ENCODE data around the gene RAPGEF1.

RAPGEF1 gene

DNA sequence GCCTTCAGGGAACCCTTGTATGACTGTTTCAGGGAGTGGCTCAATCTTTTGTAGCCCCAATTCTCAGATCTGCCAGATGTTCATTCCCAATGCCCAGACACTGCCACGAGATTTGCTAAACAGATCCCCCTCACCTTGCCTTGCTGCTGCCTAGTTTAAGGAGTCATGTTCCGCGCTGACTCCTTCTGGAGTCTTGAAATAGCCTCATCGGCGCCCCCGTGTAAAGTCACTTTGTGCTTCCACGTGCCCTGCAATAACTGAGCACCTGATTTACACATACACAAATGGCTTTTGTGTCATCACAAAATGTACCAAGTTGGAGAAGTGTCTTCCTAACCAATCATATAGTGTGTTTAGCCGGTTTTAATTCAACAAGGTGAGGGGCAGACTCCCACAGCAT is 132.3 kb downstream of the RAPGEF1 start:
- no peak for TF ChIP-seq JUND (IDR thresholded peaks at IDR 0.05; ENCODE audit: low read depth)
- no peak for DNase-seq (ENCODE audit: low read depth in 1 of 2, low spot score in 1 of 2)

DNA sequence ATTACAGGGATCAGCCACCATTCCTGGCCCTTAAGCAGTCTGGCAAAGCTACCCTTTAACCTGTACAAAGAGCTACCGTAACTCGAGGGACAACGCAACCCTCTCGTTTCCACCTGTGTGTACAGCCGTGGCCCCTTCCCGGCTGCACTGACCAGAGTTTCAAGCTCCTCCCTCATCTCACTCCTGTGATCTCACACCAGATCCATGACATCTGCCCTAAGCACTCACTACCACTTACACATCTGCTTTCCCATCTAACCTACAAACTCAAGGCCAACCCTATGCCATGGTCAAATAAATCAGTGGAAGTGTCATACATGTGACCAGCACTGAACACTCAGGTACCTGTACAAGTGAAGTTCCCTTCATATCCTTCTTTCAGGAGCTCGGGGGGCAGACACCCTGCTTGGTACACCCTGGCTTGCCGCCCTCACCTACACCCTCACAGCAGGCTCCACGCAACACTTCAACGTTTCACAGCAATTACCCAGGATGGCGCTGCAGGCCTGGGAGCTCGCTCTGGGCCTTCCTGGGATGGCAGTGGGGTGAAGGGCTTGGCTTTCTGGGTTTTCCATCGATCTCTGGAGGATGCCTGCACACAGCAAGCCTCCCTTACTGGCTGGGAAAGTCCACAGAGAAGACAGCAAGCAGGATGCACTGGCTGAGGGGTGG is 132.8 kb downstream of the RAPGEF1 start:
- in situ Hi-C loops (cut with HindIII; ENCODE audit: low pct_unique_long_range_greater_than_20kb, low sequenced_read_pairs) = no loop called here
- no peak for DNase-seq (ENCODE audit: low read depth in 1 of 2, low spot score in 1 of 2)
- TF ChIP-seq JUND (IDR thresholded peaks at IDR 0.05; ENCODE audit: low read depth) = no peak

More for the DNA sequence above, 132.3 kb downstream of the RAPGEF1 start:
- in situ Hi-C loops (cut with HindIII; ENCODE audit: low pct_unique_long_range_greater_than_20kb, low sequenced_read_pairs) = no loop called here

- no peak for DNase-seq (ENCODE audit: low read depth in 1 of 2, low spot score in 1 of 2)
- in situ Hi-C loops (cut with HindIII; ENCODE audit: low pct_unique_long_range_greater_than_20kb, low sequenced_read_pairs) = no loop called here
- no peak for TF ChIP-seq JUND (IDR thresholded peaks at IDR 0.05; ENCODE audit: low read depth)
Measured at GRCh38 chr9:131605770-131606590, 133.9 kb downstream of the RAPGEF1 start.

DNA sequence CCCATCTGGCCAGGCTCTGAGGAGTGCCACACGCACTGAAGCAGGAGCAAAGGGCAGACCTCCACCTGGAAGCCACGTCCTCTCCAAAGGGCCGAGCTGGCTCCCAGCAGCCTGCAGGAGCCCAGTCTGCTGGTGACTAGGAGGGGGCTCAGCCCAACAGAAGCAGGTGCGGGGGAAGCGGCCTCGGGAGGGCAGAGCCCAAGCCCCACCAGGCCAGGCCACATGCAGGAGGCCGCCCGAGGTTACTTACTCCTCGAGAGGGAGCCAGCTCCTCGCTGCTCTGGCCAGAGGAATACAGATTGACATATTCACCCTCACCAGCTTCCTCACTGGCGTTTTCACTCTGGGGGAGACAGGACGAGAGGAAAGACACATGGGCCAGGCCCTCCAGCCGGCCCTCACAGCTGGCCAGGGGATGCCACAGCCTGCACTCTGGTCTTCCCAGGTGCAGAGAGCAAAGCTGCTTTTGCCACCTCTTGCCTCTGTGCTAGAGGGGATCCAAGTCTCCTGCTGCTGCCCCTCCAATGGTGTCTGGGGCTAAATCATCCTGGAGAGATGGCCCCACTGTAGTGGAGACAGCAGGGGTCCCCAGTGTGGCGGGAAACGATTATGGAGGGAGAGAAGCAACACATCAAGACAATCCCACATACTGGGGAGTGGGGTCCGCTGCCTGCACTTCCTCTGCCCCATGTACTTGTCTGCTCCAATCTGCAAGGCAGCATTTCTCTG is 136.0 kb downstream of the RAPGEF1 start:
- no peak for DNase-seq (ENCODE audit: low read depth in 1 of 2, low spot score in 1 of 2)
- in situ Hi-C loops (cut with HindIII; ENCODE audit: low pct_unique_long_range_greater_than_20kb, low sequenced_read_pairs) = no loop called here
- TF ChIP-seq JUND (IDR thresholded peaks at IDR 0.05; ENCODE audit: low read depth) = no peak

GRCh38 chr9:131603199-131603598 is 136.7 kb downstream of the RAPGEF1 start:
- DNase-seq (ENCODE audit: low read depth in 1 of 2, low spot score in 1 of 2) = no peak
- in situ Hi-C loops (cut with HindIII; ENCODE audit: low pct_unique_long_range_greater_than_20kb, low sequenced_read_pairs) = no loop called here
- no peak for TF ChIP-seq JUND (IDR thresholded peaks at IDR 0.05; ENCODE audit: low read depth)

GRCh38 chr9:131601683-131602181 is 138.1 kb downstream of the RAPGEF1 start:
- TF ChIP-seq JUND (IDR thresholded peaks at IDR 0.05; ENCODE audit: low read depth) = no peak
- no peak for DNase-seq (ENCODE audit: low read depth in 1 of 2, low spot score in 1 of 2)
- in situ Hi-C loops (cut with HindIII; ENCODE audit: low pct_unique_long_range_greater_than_20kb, low sequenced_read_pairs) = no loop called here

DNA sequence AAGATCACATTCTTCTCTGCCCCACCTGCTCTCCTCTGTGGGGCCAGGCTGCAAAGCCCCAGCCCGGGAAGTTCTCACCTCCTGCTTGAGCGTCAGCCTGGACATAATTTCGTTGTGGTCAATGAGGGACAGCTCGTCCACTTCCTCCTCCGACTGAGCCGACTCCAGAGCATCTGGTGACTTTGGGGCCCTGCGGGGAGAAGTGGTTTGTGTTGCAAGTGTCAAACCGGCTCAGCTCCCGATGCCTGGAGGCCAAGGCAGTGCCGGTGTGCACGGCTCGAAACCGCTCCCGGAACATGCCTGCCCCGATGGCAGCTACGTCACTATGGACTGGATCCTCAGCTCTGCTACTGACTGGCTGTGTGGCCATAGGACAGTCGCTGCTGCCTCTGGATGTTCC is 141.8 kb downstream of the RAPGEF1 start:
- no peak for TF ChIP-seq JUND (IDR thresholded peaks at IDR 0.05; ENCODE audit: low read depth)
- in situ Hi-C loops (cut with HindIII; ENCODE audit: low pct_unique_long_range_greater_than_20kb, low sequenced_read_pairs) = no loop called here
- no peak for DNase-seq (ENCODE audit: low read depth in 1 of 2, low spot score in 1 of 2)

- in situ Hi-C loops (cut with HindIII; ENCODE audit: low pct_unique_long_range_greater_than_20kb, low sequenced_read_pairs) = no loop called here
- TF ChIP-seq JUND (IDR thresholded peaks at IDR 0.05; ENCODE audit: low read depth) = no peak
- no peak for DNase-seq (ENCODE audit: low read depth in 1 of 2, low spot score in 1 of 2)
Measured at GRCh38 chr9:131597246-131597645, 142.6 kb downstream of the RAPGEF1 start.

DNA sequence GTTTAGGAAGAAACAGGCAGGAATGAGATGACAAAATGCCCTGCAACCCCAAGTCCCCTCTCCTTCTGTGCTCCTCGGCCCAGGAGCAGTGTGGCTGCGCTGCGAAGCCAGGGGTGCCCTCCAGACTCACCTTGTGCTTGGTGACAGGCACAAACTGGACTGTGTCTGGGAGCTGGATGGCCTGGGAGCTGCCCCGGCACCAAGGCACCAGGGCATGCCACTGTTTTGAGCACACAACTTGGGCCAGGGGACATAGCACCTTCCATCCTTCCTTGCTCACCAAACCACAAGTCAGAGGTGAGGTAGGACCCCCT is 143.5 kb downstream of the RAPGEF1 start:
- in situ Hi-C loops (cut with HindIII; ENCODE audit: low pct_unique_long_range_greater_than_20kb, low sequenced_read_pairs) = no loop called here
- TF ChIP-seq JUND (IDR thresholded peaks at IDR 0.05; ENCODE audit: low read depth) = no peak

DNA sequence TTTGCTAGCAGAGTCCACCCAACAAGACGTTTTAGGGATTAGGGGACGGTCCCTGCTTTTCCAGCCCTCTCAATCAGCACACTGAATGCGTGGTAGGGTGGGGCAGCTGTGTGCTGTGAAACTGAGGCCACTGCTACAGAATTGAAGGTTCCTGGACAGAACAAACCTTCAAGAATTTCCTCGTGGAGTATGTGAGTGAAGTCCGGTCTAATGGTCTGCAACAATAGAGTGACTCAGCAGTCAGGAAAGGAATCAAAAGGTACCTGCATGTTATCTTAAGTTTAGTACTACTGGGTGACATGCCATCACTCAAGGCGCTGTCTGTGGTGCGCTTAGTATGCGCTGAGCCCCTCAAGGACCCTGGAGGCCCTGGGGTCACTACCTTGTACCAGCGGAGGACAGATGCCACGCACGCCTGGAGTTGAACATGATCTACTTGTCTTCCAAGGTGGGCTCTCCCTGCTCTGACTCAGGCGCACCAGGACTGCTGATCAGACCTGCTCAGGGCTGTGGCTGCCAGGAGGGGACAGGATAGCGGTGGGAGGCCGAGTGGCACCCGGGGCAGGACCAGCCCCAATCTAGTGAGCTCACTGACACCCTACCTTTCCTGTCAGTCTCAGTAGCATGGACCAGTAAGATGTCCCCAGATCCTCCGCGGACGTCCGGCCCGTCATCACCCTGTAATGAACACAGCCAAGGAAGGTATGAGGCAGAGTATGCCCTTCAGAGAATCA is 144.0 kb downstream of the RAPGEF1 start:
- in situ Hi-C loops (cut with HindIII; ENCODE audit: low pct_unique_long_range_greater_than_20kb, low sequenced_read_pairs) = no loop called here
- DNase-seq (ENCODE audit: low read depth in 1 of 2, low spot score in 1 of 2) = no peak
- TF ChIP-seq JUND (IDR thresholded peaks at IDR 0.05; ENCODE audit: low read depth) = no peak

More for the DNA sequence above, 143.5 kb downstream of the RAPGEF1 start:
- DNase-seq (ENCODE audit: low read depth in 1 of 2, low spot score in 1 of 2) = no peak

- in situ Hi-C loops (cut with HindIII; ENCODE audit: low pct_unique_long_range_greater_than_20kb, low sequenced_read_pairs) = no loop called here
- no peak for TF ChIP-seq JUND (IDR thresholded peaks at IDR 0.05; ENCODE audit: low read depth)
- DNase-seq (ENCODE audit: low read depth in 1 of 2, low spot score in 1 of 2) = no peak
Measured at GRCh38 chr9:131594906-131595665, 144.8 kb downstream of the RAPGEF1 start.

Measured in T47D (cell line).